ENCODE results near the gene CT47C1. TPM values are rescaled to one million over a fixed set of nuclear protein-coding genes. Genes with fewer than 3 reads are reported as not detected.

CT47C1 gene
- total and polyA plus RNA-seq, 4 donors = not detected

GRCh38 chrX:119101168-119101567 is 28.4 kb downstream of the CT47C1 start:
- Histone ChIP-seq H3K27me3 (ENCODE audit: control insufficient read depth in 3 of 3, insufficient read depth in 3 of 3, low read length in 2 of 3) (no peaks in the 10 kb centered on the region), H3K27ac (ENCODE audit: low read depth in 1 of 2, low read length in 1 of 2) (no peak overlapping the region), H3K9me3 (ENCODE audit: control insufficient read depth in 4 of 4, insufficient read depth in 3 of 4, low read length in 3 of 4) (peaks cover 0 to 2% (median 0%) of the 10 kb centered on the region in 4 donors), H3K9ac (ENCODE audit: insufficient read depth in 1 of 2, low read length in 2 of 2) (no peak overlapping the region), H3K4me3 (no peak overlapping the region), H3K4me1 (ENCODE audit: control insufficient read depth in 5 of 5, insufficient read depth in 5 of 5, low read length in 5 of 5) (no peaks in the 10 kb centered on the region), H3K36me3 (ENCODE audit: control insufficient read depth in 4 of 4, insufficient read depth in 4 of 4, low read length in 4 of 4) (no peaks in the 10 kb centered on the region)
- DNase-seq (no peak), ATAC-seq (ENCODE audit: insufficient read depth, low FRiP score) (no peak)
- TF ChIP-seq, protein P1, sequence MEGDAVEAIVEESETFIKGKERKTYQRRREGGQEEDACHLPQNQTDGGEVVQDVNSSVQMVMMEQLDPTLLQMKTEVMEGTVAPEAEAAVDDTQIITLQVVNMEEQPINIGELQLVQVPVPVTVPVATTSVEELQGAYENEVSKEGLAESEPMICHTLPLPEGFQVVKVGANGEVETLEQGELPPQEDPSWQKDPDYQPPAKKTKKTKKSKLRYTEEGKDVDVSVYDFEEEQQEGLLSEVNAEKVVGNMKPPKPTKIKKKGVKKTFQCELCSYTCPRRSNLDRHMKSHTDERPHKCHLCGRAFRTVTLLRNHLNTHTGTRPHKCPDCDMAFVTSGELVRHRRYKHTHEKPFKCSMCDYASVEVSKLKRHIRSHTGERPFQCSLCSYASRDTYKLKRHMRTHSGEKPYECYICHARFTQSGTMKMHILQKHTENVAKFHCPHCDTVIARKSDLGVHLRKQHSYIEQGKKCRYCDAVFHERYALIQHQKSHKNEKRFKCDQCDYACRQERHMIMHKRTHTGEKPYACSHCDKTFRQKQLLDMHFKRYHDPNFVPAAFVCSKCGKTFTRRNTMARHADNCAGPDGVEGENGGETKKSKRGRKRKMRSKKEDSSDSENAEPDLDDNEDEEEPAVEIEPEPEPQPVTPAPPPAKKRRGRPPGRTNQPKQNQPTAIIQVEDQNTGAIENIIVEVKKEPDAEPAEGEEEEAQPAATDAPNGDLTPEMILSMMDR (IDR thresholded peaks at IDR 0.05; ENCODE audit: control extremely low read depth, extremely low read depth) = no peak
- WGBS, 2 donors = 66 to 94% methylated on average over 1 of the region's 1 CpG

DNA sequence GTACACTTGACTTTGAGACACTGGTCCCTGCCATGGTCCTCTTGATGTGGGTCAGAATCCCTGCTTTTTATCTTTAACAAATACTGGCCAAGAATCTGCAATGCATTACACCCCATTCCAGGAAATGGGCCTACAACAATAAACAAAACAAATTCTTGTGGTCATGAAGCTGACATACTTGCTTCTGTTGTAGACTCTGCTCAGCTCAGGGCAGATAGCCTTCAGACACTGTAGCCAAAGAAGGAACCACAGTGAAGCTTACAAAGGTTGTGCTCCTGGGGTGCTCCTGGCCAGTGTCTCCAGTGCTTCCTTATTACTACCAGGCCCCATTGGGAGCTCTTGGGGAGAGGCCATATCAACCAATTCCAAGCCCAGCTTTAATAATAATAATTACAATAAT is 33.0 kb downstream of the CT47C1 start:
- Histone ChIP-seq H3K9ac (ENCODE audit: insufficient read depth in 1 of 2, low read length in 2 of 2) (no peak overlapping the region), H3K36me3 (ENCODE audit: control insufficient read depth in 4 of 4, insufficient read depth in 4 of 4, low read length in 4 of 4) (no peaks in the 10 kb centered on the region)

GRCh38 chrX:119107206-119107605 is 34.4 kb downstream of the CT47C1 start:
- H3K4me1 ChIP-seq (ENCODE audit: control insufficient read depth in 5 of 5, insufficient read depth in 5 of 5, low read length in 5 of 5) = no peaks in the 10 kb centered on the region
- H3K27me3 ChIP-seq (ENCODE audit: control insufficient read depth in 3 of 3, insufficient read depth in 3 of 3, low read length in 2 of 3) = peaks cover 0 to 3% (median 2%) of the 10 kb centered on the region in 3 donors
- H3K9me3 ChIP-seq (ENCODE audit: control insufficient read depth in 4 of 4, insufficient read depth in 3 of 4, low read length in 3 of 4) = no peaks in the 10 kb centered on the region
- H3K4me3 ChIP-seq = no peak overlapping the region
- H3K9ac ChIP-seq (ENCODE audit: insufficient read depth in 1 of 2, low read length in 2 of 2) = no peak overlapping the region
- no peaks in the 10 kb centered on the region for H3K36me3 ChIP-seq (ENCODE audit: control insufficient read depth in 4 of 4, insufficient read depth in 4 of 4, low read length in 4 of 4)
- TF ChIP-seq, protein P1 (IDR thresholded peaks at IDR 0.05; ENCODE audit: control extremely low read depth, extremely low read depth) = no peak
- DNase-seq (no peak), ATAC-seq (ENCODE audit: insufficient read depth, low FRiP score) (no peak)
- H3K27ac ChIP-seq (ENCODE audit: low read depth in 1 of 2, low read length in 1 of 2) = no peak overlapping the region

More for the DNA sequence above, 33.0 kb downstream of the CT47C1 start:
- Histone ChIP-seq H3K27me3 (ENCODE audit: control insufficient read depth in 3 of 3, insufficient read depth in 3 of 3, low read length in 2 of 3) (peaks cover 0 to 3% (median 2%) of the 10 kb centered on the region in 3 donors), H3K27ac (ENCODE audit: low read depth in 1 of 2, low read length in 1 of 2) (no peak overlapping the region), H3K4me3 (no peak overlapping the region), H3K4me1 (ENCODE audit: control insufficient read depth in 5 of 5, insufficient read depth in 5 of 5, low read length in 5 of 5) (no peaks in the 10 kb centered on the region), H3K9me3 (ENCODE audit: control insufficient read depth in 4 of 4, insufficient read depth in 3 of 4, low read length in 3 of 4) (no peaks in the 10 kb centered on the region)
- DNase-seq (no peak), ATAC-seq (ENCODE audit: insufficient read depth, low FRiP score) (no peak)
- TF ChIP-seq, protein P1 (IDR thresholded peaks at IDR 0.05; ENCODE audit: control extremely low read depth, extremely low read depth) = no peak

GRCh38 chrX:119118780-119119395 is 46.1 kb downstream of the CT47C1 start:
- DNase-seq = peak; percentile 65 to 72 (median 71)
- Histone ChIP-seq H3K27ac (ENCODE audit: low read depth in 1 of 2, low read length in 1 of 2) (no peak overlapping the region), H3K4me3 (no peak overlapping the region), H3K27me3 (ENCODE audit: control insufficient read depth in 3 of 3, insufficient read depth in 3 of 3, low read length in 2 of 3) (peaks cover 0 to 5% (median 4%) of the 10 kb centered on the region in 3 donors), H3K9me3 (ENCODE audit: control insufficient read depth in 4 of 4, insufficient read depth in 3 of 4, low read length in 3 of 4) (no peaks in the 10 kb centered on the region), H3K36me3 (ENCODE audit: control insufficient read depth in 4 of 4, insufficient read depth in 4 of 4, low read length in 4 of 4) (no peaks in the 10 kb centered on the region), H3K4me1 (ENCODE audit: control insufficient read depth in 5 of 5, insufficient read depth in 5 of 5, low read length in 5 of 5) (peaks cover 0 to 8% (median 0%) of the 10 kb centered on the region in 5 donors), H3K9ac (ENCODE audit: insufficient read depth in 1 of 2, low read length in 2 of 2) (no peak overlapping the region)
- 10 to 15% methylated on average over 6 of the region's 6 CpGs for WGBS, 2 donors
- TF ChIP-seq, protein P1 (IDR thresholded peaks at IDR 0.05; ENCODE audit: control extremely low read depth, extremely low read depth) = peak; percentile 53
- ATAC-seq (ENCODE audit: insufficient read depth, low FRiP score) = no peak
